ENCODE measurements around the gene TSPO2.

TSPO2 gene

DNA sequence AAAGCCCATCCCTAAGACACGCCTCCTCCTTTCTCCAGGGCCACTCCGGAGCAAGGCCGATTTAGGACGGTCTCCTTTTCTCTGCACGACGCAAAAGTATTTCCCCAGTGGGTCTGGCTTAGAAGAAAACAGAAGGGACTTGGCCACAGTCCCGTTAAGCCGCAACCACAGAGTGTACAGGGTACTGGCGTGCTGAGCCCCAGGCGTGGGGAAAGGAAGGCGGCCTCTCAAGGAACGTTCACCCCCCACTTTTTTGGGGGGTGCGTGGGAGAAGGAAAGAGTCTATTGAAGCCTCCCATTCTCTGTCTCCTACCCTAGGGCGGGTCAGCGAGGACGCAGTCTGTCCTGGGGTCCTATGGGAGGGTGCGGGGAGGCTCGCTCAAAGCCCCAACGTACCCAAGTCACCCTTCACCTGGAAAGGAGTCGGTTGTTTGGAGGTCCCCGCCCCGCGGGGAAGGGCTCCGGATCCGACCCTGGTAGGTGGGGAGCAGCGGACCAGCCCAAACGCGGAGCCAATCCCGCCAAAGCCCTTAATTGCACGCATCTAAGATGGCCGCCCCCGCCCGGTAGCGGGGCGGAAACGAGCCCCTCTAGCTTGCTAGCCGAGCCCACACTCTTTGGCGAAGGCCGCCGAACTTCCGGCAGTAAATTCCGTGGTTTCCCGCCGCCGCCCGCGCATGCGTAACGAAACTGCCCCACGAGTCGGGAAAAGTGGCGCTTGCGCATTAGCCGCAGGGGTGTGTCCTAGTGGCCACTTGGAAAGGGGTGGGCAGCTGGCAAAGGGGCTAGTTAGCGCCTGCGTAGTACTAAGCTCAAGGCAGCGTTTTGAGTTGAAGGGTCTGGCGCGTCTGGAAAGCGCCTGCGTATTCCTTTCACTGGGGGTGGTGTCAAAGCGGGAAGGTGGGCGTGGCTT, 29.9 kb downstream of the TSPO2 start, which contains the start of gene OARD1:
OARD1 (minus strand) TSS at position 434 of the 913 bp plus-strand sequence. CDS start 722 bp downstream, outside the sequence.
- peaks cover 31% of the 10 kb centered on the region for H3K4me1 ChIP-seq (ENCODE audit: insufficient read depth, low read length)

DNA sequence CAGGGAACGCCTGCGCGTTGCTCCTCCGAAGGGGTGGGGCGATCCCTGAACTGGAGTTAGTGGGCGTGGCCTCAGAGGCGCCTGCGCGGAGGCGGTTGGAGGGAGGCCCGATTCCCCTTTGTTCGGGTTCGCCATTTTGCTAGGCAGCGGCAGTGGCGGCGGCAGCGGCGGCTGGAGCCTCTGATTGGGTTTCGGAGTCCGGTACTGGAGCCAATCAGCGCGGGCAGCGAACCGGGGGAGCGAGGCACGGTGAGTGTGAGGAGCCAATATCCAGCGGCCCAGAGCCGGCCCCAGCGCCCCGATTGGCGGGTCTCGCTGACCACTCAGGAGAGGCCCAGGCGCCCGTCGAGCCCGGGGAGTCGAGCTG, 30.6 kb downstream of the TSPO2 start, which contains the start of gene NFYA:
NFYA (plus strand) TSS at position 139 of the 367 bp plus-strand sequence. CDS start 6,116 bp downstream, outside the sequence.
- peak within 1 kb of the TSS; percentile 77 to 88 for H3K4me3 ChIP-seq (ENCODE audit: low read depth in 1 of 2, low read length in 2 of 2)
- H3K9me3 ChIP-seq (ENCODE audit: low read length) = no peaks in the 10 kb centered on the region
- H3K27ac ChIP-seq (ENCODE audit: low read depth, low read length) = peak within 1 kb of the TSS; percentile 100
- peak within 1 kb of the TSS; percentile 90 for H3K9ac ChIP-seq (ENCODE audit: low read length)
- H3K27me3 ChIP-seq (ENCODE audit: control insufficient read depth in 1 of 2, insufficient read depth in 2 of 2, low read length in 2 of 2) = no peaks in the 10 kb centered on the region
- peaks cover 31% of the 10 kb centered on the region for H3K4me1 ChIP-seq (ENCODE audit: insufficient read depth, low read length)
- peaks cover 9% of the 10 kb centered on the region for H3K36me3 ChIP-seq (ENCODE audit: insufficient read depth, low read length)

More for the DNA sequence above, 29.9 kb downstream of the TSPO2 start, which contains the start of gene OARD1:
- peak within 1 kb of the TSS; percentile 90 for H3K9ac ChIP-seq (ENCODE audit: low read length)
- H3K36me3 ChIP-seq (ENCODE audit: insufficient read depth, low read length) = peaks cover 16% of the 10 kb centered on the region
- peak within 1 kb of the TSS; percentile 77 to 88 for H3K4me3 ChIP-seq (ENCODE audit: low read depth in 1 of 2, low read length in 2 of 2)
- peak within 1 kb of the TSS; percentile 100 for H3K27ac ChIP-seq (ENCODE audit: low read depth, low read length)
- H3K27me3 ChIP-seq (ENCODE audit: control insufficient read depth in 1 of 2, insufficient read depth in 2 of 2, low read length in 2 of 2) = no peaks in the 10 kb centered on the region
- no peaks in the 10 kb centered on the region for H3K9me3 ChIP-seq (ENCODE audit: low read length)

DNA sequence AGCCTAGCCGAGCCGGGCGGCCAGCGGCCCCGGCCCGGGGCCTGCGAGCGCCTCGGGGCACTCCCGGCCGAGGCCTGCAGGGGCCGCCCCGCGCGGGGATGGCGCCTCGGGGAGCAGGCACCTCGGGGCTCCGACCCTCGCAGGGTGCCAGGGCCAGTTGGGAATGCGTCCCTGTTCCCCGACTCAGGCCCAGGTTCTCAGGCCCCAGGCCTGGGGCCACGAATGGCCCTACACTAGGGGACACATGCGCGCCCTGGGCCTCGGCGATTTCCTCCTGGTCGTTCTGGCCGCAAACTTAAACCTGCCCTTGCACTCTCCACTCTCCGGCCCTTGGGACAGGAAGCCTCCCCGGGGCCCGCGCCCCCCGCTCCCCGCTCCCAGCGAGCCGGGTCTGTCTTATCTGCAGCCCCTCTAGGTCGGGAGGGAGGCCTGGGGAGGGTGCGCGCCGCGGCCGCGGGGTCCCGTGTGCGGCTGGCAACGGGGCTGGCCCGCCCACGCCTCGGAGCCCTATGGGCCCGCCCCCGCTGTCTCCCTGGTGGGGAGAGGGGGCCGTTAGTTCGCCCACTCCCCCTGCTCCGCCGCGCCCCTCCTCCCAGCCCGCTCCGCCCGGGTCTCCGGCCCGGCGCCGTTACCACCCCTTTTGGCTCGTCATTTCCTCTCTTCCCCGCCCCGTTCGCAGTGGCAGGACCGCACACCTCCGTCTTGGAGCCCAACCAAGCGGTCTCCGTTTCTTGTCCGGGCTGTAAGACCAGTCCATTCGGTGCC, 31.1 kb downstream of the TSPO2 start:
- Histone ChIP-seq H3K9ac (ENCODE audit: low read length) (peak overlapping the region; percentile 79), H3K27me3 (ENCODE audit: control insufficient read depth in 1 of 2, insufficient read depth in 2 of 2, low read length in 2 of 2) (no peaks in the 10 kb centered on the region), H3K4me1 (ENCODE audit: insufficient read depth, low read length) (peaks cover 31% of the 10 kb centered on the region), H3K36me3 (ENCODE audit: insufficient read depth, low read length) (peaks cover 4% of the 10 kb centered on the region), H3K4me3 (ENCODE audit: low read depth in 1 of 2, low read length in 2 of 2) (peak overlapping the region; percentile 77 to 88), H3K27ac (ENCODE audit: low read depth, low read length) (peak overlapping the region; percentile 100), H3K9me3 (ENCODE audit: low read length) (no peaks in the 10 kb centered on the region)

DNA sequence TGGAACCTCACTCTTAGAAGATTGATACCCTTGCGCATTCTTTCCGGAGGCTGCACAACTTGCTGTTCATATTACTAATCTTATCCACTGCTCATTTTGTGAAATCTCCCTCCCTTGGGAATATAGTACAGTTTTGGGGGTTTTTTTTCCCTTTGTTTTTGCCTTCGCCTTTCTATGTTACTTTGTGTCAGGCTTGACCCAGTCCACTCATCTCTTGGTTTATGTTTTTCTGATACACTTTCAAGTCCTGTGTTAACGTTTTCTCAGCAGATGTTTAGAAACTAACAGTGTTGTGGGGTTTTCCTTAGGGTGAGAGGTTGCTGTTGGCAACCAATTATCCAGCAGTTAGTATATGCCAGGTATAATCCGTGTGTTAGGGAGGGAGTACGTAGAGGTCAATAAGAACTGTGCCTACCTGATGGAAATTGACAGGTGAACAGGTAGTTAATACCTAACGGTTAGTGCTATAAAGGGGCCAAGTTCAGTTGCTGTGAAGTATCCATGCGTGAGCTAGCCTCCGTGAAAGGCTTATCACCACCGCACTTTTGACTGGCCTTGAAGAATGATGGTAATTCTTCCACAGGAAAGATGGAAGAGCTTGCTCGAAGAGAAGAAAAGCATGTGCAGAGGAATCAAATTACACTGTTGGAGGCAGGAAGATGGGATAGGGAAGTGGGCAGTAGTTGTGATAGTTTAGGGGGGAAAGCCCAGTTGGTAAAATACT, 31.9 kb downstream of the TSPO2 start:
- H3K4me1 ChIP-seq (ENCODE audit: insufficient read depth, low read length) = peaks cover 31% of the 10 kb centered on the region
- peaks cover 7% of the 10 kb centered on the region for H3K36me3 ChIP-seq (ENCODE audit: insufficient read depth, low read length)
- H3K27me3 ChIP-seq (ENCODE audit: control insufficient read depth in 1 of 2, insufficient read depth in 2 of 2, low read length in 2 of 2) = no peaks in the 10 kb centered on the region
- peak overlapping the region; percentile 79 for H3K9ac ChIP-seq (ENCODE audit: low read length)
- H3K9me3 ChIP-seq (ENCODE audit: low read length) = no peaks in the 10 kb centered on the region
- peak overlapping the region; percentile 77 to 88 for H3K4me3 ChIP-seq (ENCODE audit: low read depth in 1 of 2, low read length in 2 of 2)
- peak overlapping the region; percentile 100 for H3K27ac ChIP-seq (ENCODE audit: low read depth, low read length)

DNA sequence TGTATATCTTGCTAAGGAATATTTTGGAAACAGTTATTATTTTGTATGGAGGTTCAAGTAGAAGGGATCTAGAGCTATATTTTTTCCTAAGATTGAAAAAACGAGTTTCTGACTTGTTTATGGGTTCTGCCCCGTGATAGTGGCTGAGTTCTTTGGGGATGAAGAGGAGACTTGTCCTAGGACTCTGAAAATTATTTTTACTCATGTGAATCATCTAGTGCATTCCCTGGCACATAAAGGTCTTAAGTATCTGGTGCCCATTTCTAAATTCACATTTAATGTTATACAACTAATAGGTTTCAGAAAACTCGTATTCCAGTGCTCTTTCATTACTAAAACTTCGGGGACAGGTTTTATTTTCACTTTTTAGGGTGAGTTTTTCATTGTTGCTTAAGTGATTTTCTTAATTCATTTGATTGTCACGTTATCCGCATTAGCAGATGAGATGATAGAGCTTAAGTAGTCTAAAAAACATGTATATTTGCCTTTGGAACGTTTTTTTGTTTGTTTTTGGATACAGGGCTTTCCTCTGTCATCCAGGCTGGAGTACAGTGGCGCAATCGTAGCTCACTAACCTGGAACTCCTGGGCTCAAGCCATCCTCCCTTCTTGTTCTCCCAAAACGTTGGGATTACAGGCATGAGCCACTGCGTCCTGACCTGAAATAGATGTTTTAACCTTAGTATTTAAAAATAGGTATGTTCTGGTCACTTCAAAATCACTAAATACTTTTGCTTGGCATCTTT, 32.6 kb downstream of the TSPO2 start:
- Histone ChIP-seq H3K9me3 (ENCODE audit: low read length) (no peaks in the 10 kb centered on the region), H3K4me3 (ENCODE audit: low read depth in 1 of 2, low read length in 2 of 2) (peak overlapping the region in 1 of 2 donors; percentile 77), H3K27me3 (ENCODE audit: control insufficient read depth in 1 of 2, insufficient read depth in 2 of 2, low read length in 2 of 2) (no peaks in the 10 kb centered on the region), H3K27ac (ENCODE audit: low read depth, low read length) (no peak overlapping the region), H3K36me3 (ENCODE audit: insufficient read depth, low read length) (peaks cover 11% of the 10 kb centered on the region), H3K4me1 (ENCODE audit: insufficient read depth, low read length) (peaks cover 31% of the 10 kb centered on the region), H3K9ac (ENCODE audit: low read length) (peak overlapping the region; percentile 14)

DNA sequence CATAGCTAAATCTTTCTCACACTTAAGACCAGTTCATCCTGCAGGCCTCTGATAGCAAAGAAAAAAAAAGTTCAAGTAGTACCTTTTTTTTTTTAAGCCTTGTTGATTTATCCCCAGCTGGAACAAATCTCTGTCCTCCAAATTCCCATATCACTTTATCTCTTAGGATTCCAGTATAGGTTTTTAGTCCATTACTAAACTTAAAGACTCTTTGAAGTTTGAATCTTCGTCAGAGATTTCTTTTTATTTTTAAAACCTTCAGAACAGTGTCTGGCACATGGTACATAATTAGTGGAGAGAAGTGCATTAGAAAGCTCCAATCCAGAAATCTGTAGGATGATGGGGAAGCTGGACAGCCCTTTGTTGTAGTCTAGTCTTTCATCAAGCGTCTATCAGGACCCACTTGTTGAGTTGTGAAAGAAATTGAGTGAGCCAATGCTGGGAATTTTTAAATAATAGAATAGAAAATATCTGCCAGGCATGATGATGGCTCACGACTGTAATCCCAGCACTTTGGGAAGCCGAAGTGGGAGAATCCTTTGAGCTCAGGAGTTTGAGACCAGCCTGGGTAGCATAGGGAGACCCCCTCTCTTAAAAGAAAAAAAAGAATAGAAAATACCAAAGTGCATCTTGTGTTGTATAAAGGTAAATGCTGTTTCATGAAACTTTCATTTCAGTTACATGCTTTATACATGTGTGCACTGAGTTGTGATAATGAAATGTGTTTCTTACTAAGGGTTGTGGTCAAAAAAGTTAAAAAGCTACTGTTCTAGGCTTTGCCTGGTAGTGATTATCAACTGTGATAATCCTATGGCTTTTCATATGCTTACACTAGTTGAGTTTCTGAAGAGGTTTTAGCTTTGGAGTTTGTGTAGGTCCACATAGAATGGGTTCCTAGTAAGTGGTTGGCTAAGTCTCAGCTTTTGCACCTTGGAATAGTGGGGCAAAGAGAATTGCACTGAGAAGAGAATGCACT, 33.7 kb downstream of the TSPO2 start:
- Histone ChIP-seq H3K36me3 (ENCODE audit: insufficient read depth, low read length) (peaks cover 21% of the 10 kb centered on the region), H3K4me3 (ENCODE audit: low read depth in 1 of 2, low read length in 2 of 2) (no peak overlapping the region), H3K27ac (ENCODE audit: low read depth, low read length) (no peak overlapping the region)

DNA sequence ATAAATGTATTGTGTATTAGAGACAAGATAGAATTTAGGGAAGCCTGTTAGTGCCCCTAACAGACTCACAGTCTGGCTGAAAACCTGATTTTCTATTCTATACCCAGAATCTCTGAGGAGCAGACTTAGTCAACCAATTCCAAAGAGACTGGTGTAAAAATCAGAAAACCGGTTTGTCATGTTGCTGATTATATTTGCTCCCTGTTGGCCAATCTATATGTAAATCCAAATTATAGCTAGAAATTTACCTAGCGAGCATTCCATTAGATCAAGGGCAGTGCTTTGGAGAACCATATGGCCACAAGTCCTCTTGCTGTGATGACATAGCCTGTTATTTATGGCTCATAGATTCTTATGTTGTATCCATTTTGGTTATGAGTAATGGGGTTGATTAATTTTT, 35.3 kb downstream of the TSPO2 start:
- Histone ChIP-seq H3K9ac (ENCODE audit: low read length) (no peak overlapping the region), H3K27me3 (ENCODE audit: control insufficient read depth in 1 of 2, insufficient read depth in 2 of 2, low read length in 2 of 2) (no peaks in the 10 kb centered on the region), H3K4me3 (ENCODE audit: low read depth in 1 of 2, low read length in 2 of 2) (no peak overlapping the region), H3K9me3 (ENCODE audit: low read length) (no peaks in the 10 kb centered on the region), H3K27ac (ENCODE audit: low read depth, low read length) (no peak overlapping the region), H3K36me3 (ENCODE audit: insufficient read depth, low read length) (peaks cover 22% of the 10 kb centered on the region), H3K4me1 (ENCODE audit: insufficient read depth, low read length) (peaks cover 20% of the 10 kb centered on the region)

More for the DNA sequence above, 33.7 kb downstream of the TSPO2 start:
- no peaks in the 10 kb centered on the region for H3K27me3 ChIP-seq (ENCODE audit: control insufficient read depth in 1 of 2, insufficient read depth in 2 of 2, low read length in 2 of 2)
- H3K9me3 ChIP-seq (ENCODE audit: low read length) = no peaks in the 10 kb centered on the region
- H3K4me1 ChIP-seq (ENCODE audit: insufficient read depth, low read length) = peaks cover 23% of the 10 kb centered on the region
- peak overlapping the region; percentile 14 for H3K9ac ChIP-seq (ENCODE audit: low read length)

DNA sequence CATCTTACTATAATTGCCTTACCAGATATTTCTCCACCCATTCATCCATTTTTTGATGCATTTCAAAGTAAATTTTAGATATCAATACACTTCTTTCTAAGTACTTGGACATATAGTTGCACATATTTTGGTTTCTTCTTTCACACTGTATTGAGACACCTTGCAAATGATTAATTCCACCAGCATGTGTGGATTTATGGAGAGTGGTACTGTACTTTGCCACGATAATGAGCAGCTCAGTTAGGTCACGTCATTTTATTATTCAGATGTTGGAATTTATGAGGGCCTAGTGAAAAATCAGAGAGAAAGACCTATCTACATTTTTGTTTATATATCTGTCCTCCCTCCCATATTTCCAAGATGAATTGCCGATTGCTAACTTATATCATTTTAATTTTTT, 35.8 kb downstream of the TSPO2 start:
- Histone ChIP-seq H3K27ac (ENCODE audit: low read depth, low read length) (no peak overlapping the region), H3K4me1 (ENCODE audit: insufficient read depth, low read length) (peaks cover 20% of the 10 kb centered on the region), H3K9me3 (ENCODE audit: low read length) (no peaks in the 10 kb centered on the region), H3K4me3 (ENCODE audit: low read depth in 1 of 2, low read length in 2 of 2) (no peak overlapping the region), H3K36me3 (ENCODE audit: insufficient read depth, low read length) (peaks cover 22% of the 10 kb centered on the region), H3K9ac (ENCODE audit: low read length) (no peak overlapping the region), H3K27me3 (ENCODE audit: control insufficient read depth in 1 of 2, insufficient read depth in 2 of 2, low read length in 2 of 2) (no peaks in the 10 kb centered on the region)

DNA sequence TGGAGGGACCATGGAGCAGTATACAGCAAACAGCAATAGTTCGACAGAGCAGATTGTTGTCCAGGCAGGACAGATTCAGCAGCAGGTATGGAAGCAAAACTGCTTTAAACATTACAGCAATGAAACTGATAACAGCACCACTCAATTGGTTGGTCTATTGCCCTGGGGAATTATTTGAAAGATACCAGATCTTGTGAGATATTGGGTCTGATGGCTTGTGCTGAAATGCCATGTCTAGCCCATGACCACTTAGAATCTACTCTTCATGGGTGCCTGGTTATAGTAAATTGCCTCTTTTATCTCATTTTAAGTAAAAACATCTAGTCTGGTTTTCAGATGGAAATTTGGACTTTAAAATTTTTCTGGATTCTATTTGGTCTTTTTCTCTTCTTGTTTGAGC, 36.8 kb downstream of the TSPO2 start:
- Histone ChIP-seq H3K4me3 (ENCODE audit: low read depth in 1 of 2, low read length in 2 of 2) (no peak overlapping the region), H3K27me3 (ENCODE audit: control insufficient read depth in 1 of 2, insufficient read depth in 2 of 2, low read length in 2 of 2) (no peaks in the 10 kb centered on the region), H3K9me3 (ENCODE audit: low read length) (no peaks in the 10 kb centered on the region), H3K9ac (ENCODE audit: low read length) (no peak overlapping the region), H3K4me1 (ENCODE audit: insufficient read depth, low read length) (peaks cover 19% of the 10 kb centered on the region), H3K36me3 (ENCODE audit: insufficient read depth, low read length) (peaks cover 27% of the 10 kb centered on the region), H3K27ac (ENCODE audit: low read depth, low read length) (no peak overlapping the region)

DNA sequence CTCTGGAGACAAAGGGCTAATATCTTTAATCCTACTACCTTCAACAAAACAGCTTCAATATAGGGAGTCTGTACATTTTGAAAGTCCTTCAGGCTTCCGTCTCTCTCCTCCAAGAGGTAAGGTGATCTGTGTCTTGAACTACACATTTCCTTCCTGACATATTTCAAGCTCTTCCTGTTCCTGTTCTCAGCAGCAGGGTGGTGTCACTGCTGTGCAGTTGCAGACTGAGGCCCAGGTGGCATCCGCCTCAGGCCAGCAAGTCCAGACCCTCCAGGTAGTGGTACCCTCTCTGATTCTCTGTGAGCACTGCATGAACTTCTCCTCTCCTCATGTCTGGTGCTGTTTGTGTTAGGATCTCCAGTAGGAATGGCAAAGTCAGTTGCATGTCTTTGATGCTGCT, 38.4 kb downstream of the TSPO2 start:
- Histone ChIP-seq H3K9ac (ENCODE audit: low read length) (no peak overlapping the region), H3K4me3 (ENCODE audit: low read depth in 1 of 2, low read length in 2 of 2) (no peak overlapping the region), H3K4me1 (ENCODE audit: insufficient read depth, low read length) (peaks cover 4% of the 10 kb centered on the region), H3K27ac (ENCODE audit: low read depth, low read length) (no peak overlapping the region), H3K27me3 (ENCODE audit: control insufficient read depth in 1 of 2, insufficient read depth in 2 of 2, low read length in 2 of 2) (no peaks in the 10 kb centered on the region), H3K36me3 (ENCODE audit: insufficient read depth, low read length) (peaks cover 42% of the 10 kb centered on the region), H3K9me3 (ENCODE audit: low read length) (no peaks in the 10 kb centered on the region)

Data from muscle layer of colon (tissue), 2 donors.